ENCODE data around the gene NF2. TPM values are rescaled to one million over a fixed set of nuclear protein-coding genes. Genes with fewer than 3 reads are reported as not detected.
"Not testable (repeated sequence)": the region's sequence is repeated elsewhere in the genome, so short reads cannot be mapped to it uniquely, and the experiment has no call there.

The NF2 gene
- total and polyA plus RNA-seq, 2 experiments from 2014 or later, result 14.4 to 54.5 TPM

- H3K79me2 ChIP-seq (replicated peaks; ENCODE audit: insufficient read depth); H3F3A ChIP-seq (replicated peaks; ENCODE audit: low read depth); H3K4me3 Mint-ChIP-seq; H3K4me3 ChIP-seq; ATAC-seq; H3K27ac Mint-ChIP-seq; H3K4me2 ChIP-seq; H3K27me3 Mint-ChIP-seq (ENCODE audit: insufficient read depth, low read depth, poor library complexity); H3K36me3 ChIP-seq (ENCODE audit: insufficient read depth); H3K4me1 ChIP-seq (ENCODE audit: insufficient read depth); DNase-seq (ENCODE audit: low spot score); H3K36me3 Mint-ChIP-seq (ENCODE audit: low read depth); H4K20me1 ChIP-seq (replicated peaks; ENCODE audit: insufficient read depth); H3K9me3 Mint-ChIP-seq; H3K9me2 ChIP-seq (ENCODE audit: insufficient read depth); H3K27me3 ChIP-seq (ENCODE audit: insufficient read depth); H3K27ac ChIP-seq (ENCODE audit: low read depth); H2AFZ ChIP-seq: not testable (repeated sequence)
- H3K4me1 Mint-ChIP-seq, result peaks cover 14% of the 10 kb centered on the region
These were observed 17.2 kb upstream of the NF2 start for GRCh38 chr22:29586193-29586705.

GRCh38 chr22:29587938-29588699 lies 15.3 kb upstream of the NF2 start:
- DNase-seq (ENCODE audit: low spot score) (no peak), ATAC-seq (no peak)
- Histone ChIP-seq H3K9me2 (ENCODE audit: insufficient read depth) (no peaks in the 10 kb centered on the region), H2AFZ (peak overlapping the region; percentile 74; the same call in 1 of the 2 replicates), H3F3A (replicated peaks; ENCODE audit: low read depth) (no peaks in the 10 kb centered on the region), H4K20me1 (replicated peaks; ENCODE audit: insufficient read depth) (no peaks in the 10 kb centered on the region), H3K27ac (ENCODE audit: low read depth) (no peak overlapping the region), H3K36me3 (ENCODE audit: insufficient read depth) (no peaks in the 10 kb centered on the region), H3K4me1 (ENCODE audit: insufficient read depth) (no peaks in the 10 kb centered on the region), H3K4me3 (no peak overlapping the region), H3K27me3 (ENCODE audit: insufficient read depth) (no peaks in the 10 kb centered on the region), H3K79me2 (replicated peaks; ENCODE audit: insufficient read depth) (no peaks in the 10 kb centered on the region), H3K4me2 (no peak overlapping the region)
- no peak overlapping the region for H3K27ac Mint-ChIP-seq
- TF ChIP-seq ZNF114 (CRISPR knock-in tag; IDR thresholded peaks at IDR 0.05) (no peak), ETS1 (IDR thresholded peaks at IDR 0.05) (no peak), JUNB (IDR thresholded peaks at IDR 0.05; ENCODE audit: unreplicated experiment) (no peak), EZH2phosphoT487 (IDR thresholded peaks at IDR 0.05; ENCODE audit: unreplicated experiment) (no peak), EZH2 (IDR thresholded peaks at IDR 0.05; ENCODE audit: low read depth, unreplicated experiment) (no peak), ZNF462 (CRISPR knock-in tag; IDR thresholded peaks at IDR 0.05) (no peak), POLR2AphosphoS5 (IDR thresholded peaks at IDR 0.05; ENCODE audit: low read depth) (no peak), CTCF (conservative IDR thresholded peaks at IDR 0.05; ENCODE audit: low read depth in 2 of 2) (no peak), STAT1 (IDR thresholded peaks at IDR 0.05; ENCODE audit: unreplicated experiment) (no peak)
- H3K4me3 Mint-ChIP-seq, result no peak overlapping the region
- no peaks in the 10 kb centered on the region for H3K4me1 Mint-ChIP-seq
- no peaks in the 10 kb centered on the region for H3K27me3 Mint-ChIP-seq (ENCODE audit: insufficient read depth, low read depth, poor library complexity)
- H3K36me3 Mint-ChIP-seq (ENCODE audit: low read depth), result no peaks in the 10 kb centered on the region
- no peaks in the 10 kb centered on the region for H3K9me3 Mint-ChIP-seq
